PC-9 (cell line): ENCODE measurements around the gene PDE6G. TPM values are rescaled to one million over a fixed set of nuclear protein-coding genes. Genes with fewer than 3 reads are reported as not detected.
A peak's percentile ranks its signal among the peaks of the same experiment; 100 is the strongest.

Experiments
- BruUV-seq: library from RNA; stranded (reverse); fragments of 400-500 nt; replicated peaks from 2 replicates; lab custom pipeline; 2021; lab: Mats Ljungman, UMichigan
- CTCF ChIA-PET: fragments of 300-600 bp; sonication (Branson Sonifier 250); formaldehyde crosslinking; loops from one replicate; lab custom pipeline; 2022; ENCODE audit warnings: antibody characterized with exemption; lab: Charles Lee
- POLR2A ChIA-PET: fragments of 300-600 bp; sonication (Branson Sonifier 250); formaldehyde crosslinking; loops from one replicate; lab custom pipeline; 2022; ENCODE audit warnings: antibody characterized with exemption; ENCODE audit not compliant: unreplicated experiment; lab: Charles Lee
- DNase-seq, 2 experiments: peaks; one replicate each; pipeline versions ENCODE4 v3.0.0 to v3.0.0-alpha.2; 2015 to 2022; ENCODE audit warnings: mixed read lengths in 1 of 2
- H2AFZ ChIP-seq: fragments of 200-600 bp; sonication (generic); 2 replicates; pipeline ENCODE4 v1.8.1; 2017; ENCODE audit warnings: antibody characterized with exemption
- H3F3A ChIP-seq: fragments of 200-600 bp; sonication (generic); 2 replicates; pipeline ENCODE4 v1.8.1; 2017; ENCODE audit warnings: antibody characterized with exemption, mild to moderate bottlenecking, low read depth; ENCODE audit not compliant: insufficient read depth
- H3K27ac ChIP-seq: fragments of 200-600 bp; sonication (generic); 2 replicates; pipeline ENCODE4 v1.6.1; 2016; ENCODE audit warnings: mixed run types
- H3K27me3 ChIP-seq: fragments of 200-600 bp; sonication (generic); 2 replicates; pipeline ENCODE4 v1.6.1; 2016; ENCODE audit warnings: low read depth, mixed run types; ENCODE audit not compliant: insufficient read depth
- H3K36me3 ChIP-seq: fragments of 200-600 bp; sonication (generic); 2 replicates; pipeline ENCODE4 v1.6.1; 2016; ENCODE audit warnings: low read depth, mixed run types
- H3K4me1 ChIP-seq: fragments of 200-600 bp; sonication (generic); replicated peaks from 2 replicates; pipeline ENCODE4 v1.6.1; 2016; ENCODE audit warnings: mixed run types; ENCODE audit not compliant: insufficient read depth
- H3K4me2 ChIP-seq: fragments of 200-600 bp; sonication (generic); 2 replicates; pipeline ENCODE4 v1.6.1; 2017; ENCODE audit warnings: mixed run types
- H3K4me3 ChIP-seq: fragments of 200-600 bp; sonication (generic); 2 replicates; pipeline ENCODE4 v1.6.1; 2016; ENCODE audit warnings: mixed run types
- H3K79me2 ChIP-seq: fragments of 200-600 bp; sonication (generic); 2 replicates; pipeline ENCODE4 v1.6.1; 2017; ENCODE audit warnings: low read depth, mixed run types
- H3K9me2 ChIP-seq: fragments of 200-600 bp; sonication (generic); 2 replicates; pipeline ENCODE4 v1.8.1; 2017; ENCODE audit warnings: mild to moderate bottlenecking; ENCODE audit not compliant: insufficient read depth
- H3K9me3 ChIP-seq: fragments of 200-600 bp; sonication (generic); 2 replicates; pipeline ENCODE4 v1.8.1; 2016; ENCODE audit warnings: low read depth; ENCODE audit not compliant: insufficient read depth
- H4K20me1 ChIP-seq: fragments of 200-600 bp; sonication (generic); 2 replicates; pipeline ENCODE4 v1.8.1; 2017; ENCODE audit not compliant: insufficient read depth
- CTCF ChIP-seq: fragments of 200-600 bp; sonication (generic); conservative IDR thresholded peaks from 2 replicates; pipeline ENCODE4 v1.6.1; 2017; ENCODE audit warnings: mixed run types, antibody characterized with exemption, mild to moderate bottlenecking, moderate library complexity
- EZH2 ChIP-seq: fragments of 200-600 bp; sonication (generic); IDR thresholded peaks from 2 replicates; pipeline ENCODE4 v1.8.0; 2017; ENCODE audit warnings: antibody characterized with exemption, low read depth
- intact Hi-C: fragments of 100-400 bp; cut with micrococcal nuclease; formaldehyde crosslinking; loops from one replicate; pipeline ENCODE4 v1.10.0; 2022; ENCODE audit not compliant: unreplicated experiment
- total RNA-seq: library from RNA; stranded (reverse); gene quantifications from 2 replicates; pipeline ENCODE4 v1.2.3, GENCODE V29; 2021

The PDE6G gene
- total RNA-seq, 1 experiment from 2014 or later, result 1.3 TPM

DNA sequence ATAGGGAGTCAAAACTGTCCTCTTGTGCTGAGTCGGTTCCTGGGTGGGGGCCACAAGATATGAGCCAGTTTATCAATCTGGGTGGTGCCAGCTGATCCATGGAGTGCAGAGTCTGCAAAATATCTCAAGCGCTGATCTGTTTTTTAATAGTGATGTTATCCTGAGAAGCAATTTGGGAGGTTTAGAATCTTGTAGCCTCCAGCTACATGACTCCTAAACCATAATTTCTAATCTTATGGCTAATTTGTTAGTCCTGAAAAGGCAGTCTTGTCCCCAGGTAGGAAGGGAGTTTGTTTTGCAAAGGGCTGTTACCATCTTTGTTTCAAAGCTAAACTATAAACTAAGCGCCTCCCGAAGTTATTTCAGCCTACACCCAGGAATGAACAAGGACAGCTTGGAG is 17.7 kb downstream of the PDE6G start:
- Histone ChIP-seq H3K27me3 (no peaks in the 10 kb centered on the region), H3K36me3 (no peaks in the 10 kb centered on the region), H3K4me2 (no peak overlapping the region), H3K79me2 (peaks cover 30% of the 10 kb centered on the region), H3K27ac (no peak overlapping the region), H3K9me3 (no peaks in the 10 kb centered on the region), H4K20me1 (peaks cover 23% of the 10 kb centered on the region), H3K9me2 (no peaks in the 10 kb centered on the region), H2AFZ (no peak overlapping the region), H3F3A (peaks cover 10% of the 10 kb centered on the region; the same call in 1 of the 2 replicates), H3K4me3 (no peak overlapping the region), H3K4me1 (peaks cover 11% of the 10 kb centered on the region; the same call in 1 of the 2 replicates)
- TF ChIP-seq CTCF (no peak), EZH2 (no peak)
- intact Hi-C loops, result loop anchor here (5.0 kb wide), 2 partner anchors 44 to 74 kb away; partner anchors contain the start of genes ARL16, HGS and SLC25A10
- no TSS peak for BruUV-seq
- POLR2A ChIA-PET, result no interaction called here
- CTCF ChIA-PET, result no interaction called here
- DNase-seq, result no peak

GRCh38 chr17:81636505-81637288 is 19.6 kb downstream of the PDE6G start, which contains the start of the genes NPLOC4 and TSPAN10:
NPLOC4 (minus strand) TSS chr17:81637112; CDS start chr17:81636930, 182 bp downstream.
TSPAN10 (plus strand) TSS chr17:81637196; CDS start chr17:81642413, 5,217 bp downstream.
- Histone ChIP-seq H2AFZ (peak within 1 kb of the TSS; percentile 85), H3K4me2 (peak within 1 kb of the TSS; percentile 91), H4K20me1 (peaks cover 38% of the 10 kb centered on the region), H3K36me3 (no peaks in the 10 kb centered on the region), H3K27ac (peak within 1 kb of the TSS; percentile 71), H3K4me1 (peaks cover 11% of the 10 kb centered on the region; the same call in 1 of the 2 replicates), H3K27me3 (no peaks in the 10 kb centered on the region), H3F3A (peaks cover 10% of the 10 kb centered on the region; the same call in 1 of the 2 replicates), H3K4me3 (peak within 1 kb of the TSS; percentile 96), H3K9me3 (no peaks in the 10 kb centered on the region), H3K9me2 (no peaks in the 10 kb centered on the region), H3K79me2 (peaks cover 50% of the 10 kb centered on the region)
- BruUV-seq, result no TSS peak
- intact Hi-C loops, result loop anchor here (1.0 to 5.0 kb wide), 3 partner anchors 30 to 76 kb away; partner anchors contain the start of genes ARL16, CCDC137, HGS and OXLD1
- CTCF ChIA-PET, result interaction anchor here (0.6 kb wide), 1 partner anchor 186 kb away, joined by 4 read pairs; no protein-coding TSS in a partner anchor
- POLR2A ChIA-PET, result interaction anchor here (0.6 to 0.7 kb wide), 4 partner anchors 23 to 686 kb away, joined by 4 to 9 read pairs (median 4); no protein-coding TSS in a partner anchor
- TF ChIP-seq EZH2 (no peak), CTCF (no peak)
- DNase-seq, result peak; percentile 41 to 92

- Histone ChIP-seq H3K9me2 (no peaks in the 10 kb centered on the region), H2AFZ (peak overlapping the region; percentile 66; the same call in 1 of the 2 replicates), H3K27me3 (no peaks in the 10 kb centered on the region), H4K20me1 (peaks cover 38% of the 10 kb centered on the region), H3K36me3 (no peaks in the 10 kb centered on the region), H3K9me3 (no peaks in the 10 kb centered on the region), H3K4me1 (peaks cover 11% of the 10 kb centered on the region; the same call in 1 of the 2 replicates), H3K79me2 (peaks cover 54% of the 10 kb centered on the region), H3K27ac (peak overlapping the region; percentile 71), H3F3A (peaks cover 10% of the 10 kb centered on the region; the same call in 1 of the 2 replicates), H3K4me2 (peak overlapping the region; percentile 91), H3K4me3 (peak overlapping the region; percentile 96)
- ChIA-PET POLR2A (interaction anchor here (0.6 to 0.7 kb wide), 2 partner anchors 23 to 135 kb away, joined by 4 to 9 read pairs; no protein-coding TSS in a partner anchor), CTCF (interaction anchor here (0.6 kb wide), 1 partner anchor 186 kb away, joined by 4 read pairs; no protein-coding TSS in a partner anchor)
- intact Hi-C loops, result loop anchor here (5.0 kb wide), 2 partner anchors 46 to 76 kb away; partner anchors contain the start of genes ARL16, HGS and SLC25A10
- no peak for TF ChIP-seq EZH2
- peak in 1 of 2 experiments; percentile 52 for DNase-seq
- TSS peak; percentile 50 for BruUV-seq
Measured at GRCh38 chr17:81635973-81636504, 20.3 kb downstream of the PDE6G start.
